Ovary (tissue), 3 donors: ENCODE measurements around the gene ZKSCAN3.

Source experiments
- CTCF ChIP-seq, 3 donors: fragments of 450-650 bp in 2 of 3; fragments of 200-600 bp in 1 of 3; IDR thresholded peaks; one replicate each; pipeline versions ENCODE4 v1.5.1 to v1.8.0; 2016 to 2022; ENCODE audit warnings: antibody characterized with exemption in 3 of 3, mild to moderate bottlenecking in 1 of 3
- EP300 ChIP-seq: sonication (generic); formaldehyde crosslinking; IDR thresholded peaks from one replicate; pipeline ENCODE4 v1.6.1; 2017; ENCODE audit warnings: antibody characterized with exemption
- POLR2A ChIP-seq: fragments of 450-650 bp; IDR thresholded peaks from one replicate; pipeline ENCODE4 v1.6.1; 2017; ENCODE audit warnings: antibody characterized with exemption, mild to moderate bottlenecking, moderate library complexity
- donor health status: DM: no; HTN: no; CAD: no.

GRCh38 chr6:28335040-28335563 lies 14.6 kb upstream of the ZKSCAN3 start:
- no peak for TF ChIP-seq EP300
- TF ChIP-seq CTCF (IDR thresholded peaks at IDR 0.05): no peak
- no peak for TF ChIP-seq POLR2A
